Neutrophil (primary cell): ENCODE results near the gene DUOXA1.
"Not testable (repeated sequence)": the region's sequence is repeated elsewhere in the genome, so short reads cannot be mapped to it uniquely, and the experiment has no call there.

Experiments used
- H3K27ac ChIP-seq: fragments of 200-600 bp; sonication (generic); 2 replicates; pipeline ENCODE4 v1.5.1; 2016; ENCODE audit warnings: mild to moderate bottlenecking, moderate library complexity
- H3K27me3 ChIP-seq: fragments of 200-600 bp; sonication (generic); 2 replicates; pipeline ENCODE4 v1.6.0; 2016; ENCODE audit warnings: mild to moderate bottlenecking
- H3K36me3 ChIP-seq: fragments of 200-600 bp; sonication (generic); 2 replicates; pipeline ENCODE4 v1.5.1; 2017
- H3K4me1 ChIP-seq, 2 experiments: fragments of 200-600 bp in 1 of 2; sonication (generic) in 1 of 2; 1 replicate in 1 of 2; 2 replicates in 1 of 2; pipeline versions ENCODE4 v1.5.1 to v1.6.1; 2013 to 2016; ENCODE audit warnings: low read depth in 1 of 2, low read length in 1 of 2, mild to moderate bottlenecking in 1 of 2, moderate library complexity in 1 of 2; ENCODE audit not compliant: control insufficient read depth in 1 of 2, insufficient read depth in 1 of 2
- H3K4me3 ChIP-seq, 2 experiments: fragments of 200-600 bp in 1 of 2; sonication (generic) in 1 of 2; 1 replicate in 1 of 2; 2 replicates in 1 of 2; pipeline ENCODE4 v1.5.1; 2013 to 2016; ENCODE audit warnings: low read depth in 1 of 2, low read length in 1 of 2, mild to moderate bottlenecking in 1 of 2, moderate library complexity in 1 of 2
- H3K9me3 ChIP-seq: fragments of 200-600 bp; sonication (generic); 2 replicates; pipeline ENCODE4 v1.5.1; 2016

DUOXA1 gene

DNA sequence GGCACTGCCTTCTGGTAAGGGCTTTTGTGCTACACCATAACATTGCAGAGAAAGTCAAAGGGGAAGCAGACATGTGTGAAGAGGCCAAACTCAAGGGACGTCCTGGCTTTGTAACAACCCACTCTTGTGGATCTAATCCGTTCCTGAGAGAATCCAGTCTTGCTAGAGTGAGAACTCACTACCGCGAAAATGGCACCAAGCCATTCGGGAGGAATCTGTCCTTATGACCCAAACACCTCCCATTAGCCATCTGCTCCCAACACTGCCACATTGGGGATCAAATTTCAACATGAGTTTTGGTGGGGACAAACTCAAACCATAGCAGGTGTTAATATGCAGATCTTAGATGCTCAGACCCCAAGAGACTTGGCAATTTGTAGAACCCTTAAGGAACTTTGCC is 50.5 kb downstream of the DUOXA1 start:
- not testable (repeated sequence) for H3K36me3 ChIP-seq, H3K4me1 ChIP-seq, H3K9me3 ChIP-seq, H3K27ac ChIP-seq, H3K27me3 ChIP-seq, H3K4me3 ChIP-seq

DNA sequence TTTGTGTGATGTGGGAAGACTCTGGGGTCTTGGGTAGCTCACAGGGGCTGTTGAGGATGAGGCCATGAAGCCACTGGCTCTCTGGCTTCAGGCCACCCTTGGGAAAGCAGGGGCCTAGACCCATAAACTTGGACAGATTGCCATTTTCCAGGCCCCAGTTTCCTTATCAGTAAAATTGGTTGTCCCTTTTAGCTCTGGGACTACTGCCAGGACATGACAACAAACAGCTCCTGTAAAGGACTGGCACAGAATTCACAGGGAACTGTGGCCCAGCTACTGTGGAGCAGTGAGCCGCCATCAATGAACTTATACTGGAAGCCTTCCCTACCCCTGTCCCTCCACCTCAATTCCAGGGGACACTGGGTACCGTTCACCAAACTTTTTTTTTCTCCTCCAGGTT is 52.3 kb downstream of the DUOXA1 start:
- not testable (repeated sequence) for H3K36me3 ChIP-seq, H3K27ac ChIP-seq, H3K9me3 ChIP-seq, H3K4me1 ChIP-seq, H3K4me3 ChIP-seq, H3K27me3 ChIP-seq

DNA sequence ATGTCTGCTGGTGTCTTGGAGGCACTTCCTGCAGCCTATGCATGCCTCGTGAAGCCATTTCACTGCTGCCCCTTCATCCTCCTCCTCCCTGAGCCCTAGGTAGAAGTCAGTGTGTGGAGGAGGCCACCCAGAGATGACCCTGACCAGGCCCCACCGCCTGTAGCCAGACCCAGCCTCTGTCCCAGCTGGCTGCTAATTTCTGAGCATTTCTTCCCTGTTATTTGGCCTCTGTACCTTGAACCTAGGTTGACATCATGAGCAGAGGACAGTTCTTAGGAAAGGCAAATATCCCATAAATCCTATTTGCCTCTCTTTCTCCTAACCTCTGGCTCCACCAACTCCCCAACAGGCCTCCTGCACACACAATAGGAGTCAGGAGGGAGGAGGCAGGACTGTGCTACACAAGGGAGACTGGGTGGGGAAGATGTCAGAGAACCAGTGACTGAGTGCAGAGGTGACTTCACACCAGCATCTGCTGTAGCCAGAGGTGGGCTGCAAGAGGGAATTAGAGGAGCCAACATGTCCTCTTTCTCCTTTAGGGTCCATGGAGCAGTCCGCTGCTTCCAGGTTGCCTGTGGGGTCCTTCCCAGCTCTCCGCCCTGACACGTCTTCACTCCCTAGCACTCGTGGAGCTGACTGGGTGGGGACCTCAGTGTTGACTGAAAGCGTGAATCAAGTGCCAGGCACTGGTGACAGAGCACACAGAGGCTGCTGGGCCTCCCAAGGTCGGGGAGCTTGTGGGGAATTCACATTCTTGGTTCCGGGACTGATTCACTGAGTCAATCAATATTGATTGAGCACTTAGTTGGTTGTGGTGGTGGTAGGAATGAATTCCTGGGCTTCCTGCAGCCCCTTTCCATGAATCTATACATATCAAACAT is 54.0 kb downstream of the DUOXA1 start:
- peak overlapping the region; percentile 63 for H3K27ac ChIP-seq

DNA sequence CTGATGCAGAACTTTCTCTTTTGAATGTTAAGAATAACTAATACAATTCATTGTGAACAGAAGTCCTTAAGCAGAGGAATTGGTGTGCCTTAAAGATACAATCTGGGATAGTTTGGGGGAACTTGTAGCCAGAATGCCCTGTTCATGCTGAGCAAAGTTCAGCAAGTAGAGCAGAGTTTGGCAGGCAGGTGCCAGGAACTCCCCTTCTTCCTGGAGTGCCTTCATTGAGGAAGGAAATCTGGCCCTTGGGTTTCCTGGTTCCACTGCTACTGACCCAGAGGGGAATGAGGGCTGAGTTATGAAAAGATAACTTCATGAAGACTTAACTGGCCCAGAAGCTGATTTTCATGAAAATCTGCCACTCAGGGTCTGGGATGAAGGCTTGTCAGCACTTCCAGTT is 56.1 kb downstream of the DUOXA1 start:
- H3K27ac ChIP-seq, H3K36me3 ChIP-seq, H3K4me3 ChIP-seq, H3K9me3 ChIP-seq, H3K27me3 ChIP-seq: not testable (repeated sequence)
- peaks cover 7 to 21% of the 10 kb centered on the region in 2 experiments for H3K4me1 ChIP-seq

More for the DNA sequence above, 54.0 kb downstream of the DUOXA1 start:
- not testable (repeated sequence) for H3K4me3 ChIP-seq, H3K27me3 ChIP-seq, H3K36me3 ChIP-seq, H3K9me3 ChIP-seq
- H3K4me1 ChIP-seq = peaks cover 7 to 15% of the 10 kb centered on the region in 2 experiments

DNA sequence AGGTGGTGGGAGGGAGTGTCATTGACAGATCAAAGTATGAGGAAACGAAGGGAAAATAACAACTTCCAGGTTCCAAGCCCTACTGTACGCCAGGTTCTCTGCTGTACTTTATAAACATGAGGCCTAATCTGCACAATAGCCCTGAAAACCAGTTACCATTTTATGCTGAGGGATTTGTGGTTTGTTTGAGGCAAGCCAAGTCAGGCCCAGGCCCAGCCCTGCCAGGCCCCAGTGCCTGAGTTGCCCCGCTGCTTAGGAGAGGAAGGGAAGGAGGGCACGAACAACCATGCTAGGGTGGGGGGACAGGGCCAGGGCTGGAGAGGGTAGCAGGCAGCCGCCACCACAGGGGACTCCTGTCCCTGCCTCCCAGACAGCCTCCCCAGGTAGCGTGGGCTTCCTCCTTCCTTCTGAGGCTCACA is 59.7 kb downstream of the DUOXA1 start:
- not testable (repeated sequence) for H3K9me3 ChIP-seq, H3K27ac ChIP-seq, H3K27me3 ChIP-seq, H3K4me3 ChIP-seq, H3K36me3 ChIP-seq
- H3K4me1 ChIP-seq = peaks cover 7 to 16% of the 10 kb centered on the region in 2 experiments
